Ishikawa (cell line): ENCODE results near the gene SLC17A9.

Experiments used
- CEBPB ChIP-seq: IDR thresholded peaks from 2 replicates; pipeline ENCODE4 v1.6.1; 2012
- TEAD4 ChIP-seq: IDR thresholded peaks from 2 replicates; pipeline ENCODE4 v1.6.1; 2012
- TF ChIP-seq, protein P1 (sequence below): IDR thresholded peaks from 2 replicates; pipeline ENCODE4 v1.6.1; 2012

DNA sequence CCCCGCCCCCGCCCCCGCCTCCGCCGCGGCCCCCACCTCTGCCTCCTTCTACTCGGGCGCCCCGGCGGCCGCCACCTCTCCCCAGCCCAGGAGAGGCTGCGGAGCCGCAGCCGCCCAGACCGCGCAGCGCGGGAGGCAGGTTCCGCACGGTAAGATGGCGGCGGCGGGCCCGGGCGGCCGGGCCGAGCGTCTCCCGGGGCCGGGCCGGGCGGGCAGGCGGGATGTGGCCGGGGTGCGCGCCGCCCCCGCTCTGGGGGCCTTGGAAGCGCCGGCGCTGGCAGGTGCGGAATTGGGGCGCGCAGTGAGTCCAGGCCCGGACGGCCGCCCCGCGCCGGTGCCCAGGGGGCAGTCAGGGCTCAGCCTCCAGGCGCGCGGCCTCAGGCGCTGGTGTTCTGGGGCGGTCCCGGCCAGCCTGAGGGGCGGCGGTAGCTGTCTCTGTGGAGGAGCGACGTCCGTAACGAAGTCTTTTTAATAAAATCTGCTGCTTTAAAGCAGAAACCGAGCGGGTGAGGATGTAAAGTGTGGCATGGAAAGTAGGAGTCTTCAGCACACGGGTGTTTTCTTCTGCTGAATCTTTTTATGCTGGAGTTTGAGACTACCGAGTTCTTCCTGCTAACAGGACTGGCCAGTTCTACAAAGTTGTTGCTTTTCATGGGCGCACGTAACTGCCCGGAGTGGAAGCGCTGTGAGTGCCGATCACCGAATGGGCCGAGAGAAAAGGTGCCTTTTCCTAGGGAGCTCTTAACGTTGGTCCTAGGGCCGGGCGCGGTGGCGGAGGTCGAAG, 14.2 kb upstream of the SLC17A9 start, which contains the start of gene GID8:
- TF ChIP-seq TEAD4 (no peak), CEBPB (no peak)
- TF ChIP-seq, protein P1, sequence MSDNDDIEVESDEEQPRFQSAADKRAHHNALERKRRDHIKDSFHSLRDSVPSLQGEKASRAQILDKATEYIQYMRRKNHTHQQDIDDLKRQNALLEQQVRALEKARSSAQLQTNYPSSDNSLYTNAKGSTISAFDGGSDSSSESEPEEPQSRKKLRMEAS, result no peak
